AG08396 (cell line): Measurements from ENCODE around the gene CCM2.
"Not testable (repeated sequence)": the region's sequence is repeated elsewhere in the genome, so short reads cannot be mapped to it uniquely, and the experiment has no call there.

Experiments
- DNase-seq: peaks from one replicate; pipeline ENCODE4 v3.0.0; 2012; ENCODE audit warnings: low spot score, mixed read lengths

CCM2 gene

GRCh38 chr7:45001138-45001694, 1.2 kb downstream of the CCM2 start:
- DNase-seq, result no peak

- DNase-seq, result no peak
Observed at GRCh38 chr7:45001826-45002225, 1.8 kb downstream of the CCM2 start.

GRCh38 chr7:45003789-45004188, 3.8 kb downstream of the CCM2 start:
- no peak for DNase-seq

- DNase-seq, result no peak
Observed at GRCh38 chr7:45007106-45007505, 7.1 kb downstream of the CCM2 start.

GRCh38 chr7:45007571-45008328, 7.7 kb downstream of the CCM2 start:
- DNase-seq, result no peak

GRCh38 chr7:45013465-45013967, 13.5 kb downstream of the CCM2 start:
- DNase-seq, result no peak

GRCh38 chr7:45015313-45015712, 15.3 kb downstream of the CCM2 start:
- no peak for DNase-seq

- no peak for DNase-seq
Observed at GRCh38 chr7:45017253-45017652, 17.3 kb downstream of the CCM2 start.

GRCh38 chr7:45020915-45021314, 20.9 kb downstream of the CCM2 start:
- DNase-seq, result no peak

- DNase-seq, result no peak
Observed at GRCh38 chr7:45021604-45022296, 21.7 kb downstream of the CCM2 start.

GRCh38 chr7:45024126-45024744, 24.2 kb downstream of the CCM2 start:
- DNase-seq, result no peak

- not testable (repeated sequence) for DNase-seq
Observed at GRCh38 chr7:45025473-45025872, 25.5 kb downstream of the CCM2 start.

- DNase-seq, result no peak
Observed at GRCh38 chr7:45026013-45026412, 26.0 kb downstream of the CCM2 start.

- peak; percentile 41 for DNase-seq
Observed at GRCh38 chr7:45026984-45027773, 27.2 kb downstream of the CCM2 start.

GRCh38 chr7:45027774-45028114, 27.7 kb downstream of the CCM2 start:
- no peak for DNase-seq

GRCh38 chr7:45028138-45028919, 28.3 kb downstream of the CCM2 start:
- no peak for DNase-seq

- no peak for DNase-seq
Observed at GRCh38 chr7:45028920-45029344, 28.9 kb downstream of the CCM2 start.

GRCh38 chr7:45031829-45032228, 31.8 kb downstream of the CCM2 start:
- no peak for DNase-seq

GRCh38 chr7:45032421-45032820, 32.4 kb downstream of the CCM2 start:
- no peak for DNase-seq

GRCh38 chr7:45033261-45033930, 33.4 kb downstream of the CCM2 start:
- DNase-seq, result peak; percentile 35

GRCh38 chr7:45033931-45034290, 33.9 kb downstream of the CCM2 start:
- no peak for DNase-seq
